ENCODE results near the gene WNT3.

- TF ChIP-seq CTCF (IDR thresholded peaks at IDR 0.05) (no peak), POLR2A (IDR thresholded peaks at IDR 0.05) (no peak)
Observed at GRCh38 chr17:46854515-46854914, 36.0 kb upstream of the WNT3 start.
